ENCODE results near the gene TCERG1L.

Gene TCERG1L

GRCh38 chr10:131068311-131068710 is 243.2 kb downstream of the TCERG1L start:
- Histone ChIP-seq H3K36me3 (ENCODE audit: control insufficient read depth, insufficient read depth, low read length) (no peaks in the 10 kb centered on the region), H3K4me1 (ENCODE audit: control insufficient read depth, insufficient read depth, low read length) (peaks cover 27% of the 10 kb centered on the region), H3K9ac (ENCODE audit: low read depth, low read length) (no peak overlapping the region), H3K27me3 (ENCODE audit: control insufficient read depth, insufficient read depth, low read length) (no peaks in the 10 kb centered on the region), H3K9me3 (ENCODE audit: control insufficient read depth, insufficient read depth, low read length) (no peaks in the 10 kb centered on the region), H3K4me3 (ENCODE audit: low read depth, low read length) (no peak overlapping the region), H3K27ac (ENCODE audit: low read depth, low read length) (no peak overlapping the region)

- H3K4me1 ChIP-seq (ENCODE audit: control insufficient read depth, insufficient read depth, low read length) = peaks cover 27% of the 10 kb centered on the region
- H3K4me3 ChIP-seq (ENCODE audit: low read depth, low read length) = no peak overlapping the region
- no peak overlapping the region for H3K27ac ChIP-seq (ENCODE audit: low read depth, low read length)
- H3K27me3 ChIP-seq (ENCODE audit: control insufficient read depth, insufficient read depth, low read length) = no peaks in the 10 kb centered on the region
- H3K36me3 ChIP-seq (ENCODE audit: control insufficient read depth, insufficient read depth, low read length) = no peaks in the 10 kb centered on the region
- no peak overlapping the region for H3K9ac ChIP-seq (ENCODE audit: low read depth, low read length)
- no peaks in the 10 kb centered on the region for H3K9me3 ChIP-seq (ENCODE audit: control insufficient read depth, insufficient read depth, low read length)
Observed at GRCh38 chr10:131067690-131068089, 243.8 kb downstream of the TCERG1L start.

GRCh38 chr10:131065673-131066305 is 245.7 kb downstream of the TCERG1L start:
- Histone ChIP-seq H3K9me3 (ENCODE audit: control insufficient read depth, insufficient read depth, low read length) (no peaks in the 10 kb centered on the region), H3K9ac (ENCODE audit: low read depth, low read length) (no peak overlapping the region), H3K27ac (ENCODE audit: low read depth, low read length) (peak overlapping the region; percentile 45), H3K4me3 (ENCODE audit: low read depth, low read length) (no peak overlapping the region), H3K27me3 (ENCODE audit: control insufficient read depth, insufficient read depth, low read length) (no peaks in the 10 kb centered on the region), H3K36me3 (ENCODE audit: control insufficient read depth, insufficient read depth, low read length) (no peaks in the 10 kb centered on the region), H3K4me1 (ENCODE audit: control insufficient read depth, insufficient read depth, low read length) (peaks cover 31% of the 10 kb centered on the region)

- H3K9ac ChIP-seq (ENCODE audit: low read depth, low read length) = no peak overlapping the region
- peaks cover 26% of the 10 kb centered on the region for H3K4me1 ChIP-seq (ENCODE audit: control insufficient read depth, insufficient read depth, low read length)
- 0 out of 2 replicates have a peak, but pooled peaks cover 4% of the 10 kb centered on the region for H3K9me3 ChIP-seq (ENCODE audit: control insufficient read depth, insufficient read depth, low read length)
Observed at GRCh38 chr10:131063311-131063710, 248.2 kb downstream of the TCERG1L start.

GRCh38 chr10:131062621-131063260 is 248.8 kb downstream of the TCERG1L start:
- no peak overlapping the region for H3K4me3 ChIP-seq (ENCODE audit: low read depth, low read length)
- no peaks in the 10 kb centered on the region for H3K36me3 ChIP-seq (ENCODE audit: control insufficient read depth, insufficient read depth, low read length)
- H3K27ac ChIP-seq (ENCODE audit: low read depth, low read length) = no peak overlapping the region
- peaks cover 21% of the 10 kb centered on the region; the same call in 1 of the 2 replicates for H3K4me1 ChIP-seq (ENCODE audit: control insufficient read depth, insufficient read depth, low read length)
- H3K9ac ChIP-seq (ENCODE audit: low read depth, low read length) = no peak overlapping the region
- H3K27me3 ChIP-seq (ENCODE audit: control insufficient read depth, insufficient read depth, low read length) = no peaks in the 10 kb centered on the region
- H3K9me3 ChIP-seq (ENCODE audit: control insufficient read depth, insufficient read depth, low read length) = 0 out of 2 replicates have a peak, but pooled peaks cover 4% of the 10 kb centered on the region

More at GRCh38 chr10:131063311-131063710, 248.2 kb downstream of the TCERG1L start:
- Histone ChIP-seq H3K27me3 (ENCODE audit: control insufficient read depth, insufficient read depth, low read length) (no peaks in the 10 kb centered on the region), H3K36me3 (ENCODE audit: control insufficient read depth, insufficient read depth, low read length) (no peaks in the 10 kb centered on the region), H3K27ac (ENCODE audit: low read depth, low read length) (no peak overlapping the region), H3K4me3 (ENCODE audit: low read depth, low read length) (no peak overlapping the region)

- Histone ChIP-seq H3K27me3 (ENCODE audit: control insufficient read depth, insufficient read depth, low read length) (no peaks in the 10 kb centered on the region), H3K9ac (ENCODE audit: low read depth, low read length) (no peak overlapping the region), H3K27ac (ENCODE audit: low read depth, low read length) (no peak overlapping the region), H3K4me3 (ENCODE audit: low read depth, low read length) (no peak overlapping the region), H3K36me3 (ENCODE audit: control insufficient read depth, insufficient read depth, low read length) (no peaks in the 10 kb centered on the region), H3K9me3 (ENCODE audit: control insufficient read depth, insufficient read depth, low read length) (0 out of 2 replicates have a peak, but pooled peaks cover 4% of the 10 kb centered on the region), H3K4me1 (ENCODE audit: control insufficient read depth, insufficient read depth, low read length) (peaks cover 18% of the 10 kb centered on the region; the same call in 1 of the 2 replicates)
Observed at GRCh38 chr10:131061216-131061615, 250.3 kb downstream of the TCERG1L start.

GRCh38 chr10:131059881-131060280 is 251.6 kb downstream of the TCERG1L start:
- Histone ChIP-seq H3K36me3 (ENCODE audit: control insufficient read depth, insufficient read depth, low read length) (no peaks in the 10 kb centered on the region), H3K27ac (ENCODE audit: low read depth, low read length) (no peak overlapping the region), H3K4me3 (ENCODE audit: low read depth, low read length) (no peak overlapping the region), H3K9ac (ENCODE audit: low read depth, low read length) (no peak overlapping the region), H3K4me1 (ENCODE audit: control insufficient read depth, insufficient read depth, low read length) (peaks cover 8% of the 10 kb centered on the region; the same call in 1 of the 2 replicates), H3K27me3 (ENCODE audit: control insufficient read depth, insufficient read depth, low read length) (no peaks in the 10 kb centered on the region), H3K9me3 (ENCODE audit: control insufficient read depth, insufficient read depth, low read length) (0 out of 2 replicates have a peak, but pooled peaks cover 4% of the 10 kb centered on the region)

GRCh38 chr10:131058799-131059198 is 252.7 kb downstream of the TCERG1L start:
- Histone ChIP-seq H3K27me3 (ENCODE audit: control insufficient read depth, insufficient read depth, low read length) (no peaks in the 10 kb centered on the region), H3K9me3 (ENCODE audit: control insufficient read depth, insufficient read depth, low read length) (0 out of 2 replicates have a peak, but pooled peaks cover 4% of the 10 kb centered on the region), H3K9ac (ENCODE audit: low read depth, low read length) (no peak overlapping the region), H3K27ac (ENCODE audit: low read depth, low read length) (no peak overlapping the region), H3K4me1 (ENCODE audit: control insufficient read depth, insufficient read depth, low read length) (peaks cover 9% of the 10 kb centered on the region; the same call in 1 of the 2 replicates), H3K36me3 (ENCODE audit: control insufficient read depth, insufficient read depth, low read length) (no peaks in the 10 kb centered on the region), H3K4me3 (ENCODE audit: low read depth, low read length) (no peak overlapping the region)

GRCh38 chr10:131056781-131057180 is 254.7 kb downstream of the TCERG1L start:
- no peaks in the 10 kb centered on the region for H3K27me3 ChIP-seq (ENCODE audit: control insufficient read depth, insufficient read depth, low read length)
- no peaks in the 10 kb centered on the region for H3K36me3 ChIP-seq (ENCODE audit: control insufficient read depth, insufficient read depth, low read length)
- H3K9ac ChIP-seq (ENCODE audit: low read depth, low read length) = no peak overlapping the region
- H3K4me3 ChIP-seq (ENCODE audit: low read depth, low read length) = no peak overlapping the region
- H3K27ac ChIP-seq (ENCODE audit: low read depth, low read length) = no peak overlapping the region
- H3K4me1 ChIP-seq (ENCODE audit: control insufficient read depth, insufficient read depth, low read length) = peaks cover 9% of the 10 kb centered on the region; the same call in 1 of the 2 replicates
- H3K9me3 ChIP-seq (ENCODE audit: control insufficient read depth, insufficient read depth, low read length) = peaks cover 10% of the 10 kb centered on the region

GRCh38 chr10:131056091-131056579 is 255.4 kb downstream of the TCERG1L start:
- Histone ChIP-seq H3K4me1 (ENCODE audit: control insufficient read depth, insufficient read depth, low read length) (peaks cover 8% of the 10 kb centered on the region; the same call in 1 of the 2 replicates), H3K9me3 (ENCODE audit: control insufficient read depth, insufficient read depth, low read length) (peaks cover 16% of the 10 kb centered on the region), H3K36me3 (ENCODE audit: control insufficient read depth, insufficient read depth, low read length) (no peaks in the 10 kb centered on the region), H3K4me3 (ENCODE audit: low read depth, low read length) (no peak overlapping the region), H3K27me3 (ENCODE audit: control insufficient read depth, insufficient read depth, low read length) (no peaks in the 10 kb centered on the region), H3K9ac (ENCODE audit: low read depth, low read length) (no peak overlapping the region), H3K27ac (ENCODE audit: low read depth, low read length) (no peak overlapping the region)

- H3K9ac ChIP-seq (ENCODE audit: low read depth, low read length) = no peak overlapping the region
- no peak overlapping the region for H3K4me3 ChIP-seq (ENCODE audit: low read depth, low read length)
- H3K9me3 ChIP-seq (ENCODE audit: control insufficient read depth, insufficient read depth, low read length) = peaks cover 23% of the 10 kb centered on the region
Observed at GRCh38 chr10:131055437-131055836, 256.1 kb downstream of the TCERG1L start.

More at GRCh38 chr10:131055437-131055836, 256.1 kb downstream of the TCERG1L start:
- Histone ChIP-seq H3K4me1 (ENCODE audit: control insufficient read depth, insufficient read depth, low read length) (peaks cover 5% of the 10 kb centered on the region; the same call in 1 of the 2 replicates), H3K27ac (ENCODE audit: low read depth, low read length) (no peak overlapping the region), H3K36me3 (ENCODE audit: control insufficient read depth, insufficient read depth, low read length) (no peaks in the 10 kb centered on the region), H3K27me3 (ENCODE audit: control insufficient read depth, insufficient read depth, low read length) (no peaks in the 10 kb centered on the region)
